GM19397 (cell line): Measurements from ENCODE around the gene COL5A1.

Experiments used
- ATAC-seq: cut with Tn5 transposase; IDR thresholded peaks from one replicate; pipeline ENCODE4 v1.9.1; 2021; ENCODE audit warnings: mild to moderate bottlenecking, moderate library complexity; ENCODE audit not compliant: unreplicated experiment

COL5A1 gene

GRCh38 chr9:134886413-134886913 lies 244.9 kb downstream of the COL5A1 start:
- ATAC-seq = no peak

GRCh38 chr9:134887219-134887618 lies 245.6 kb downstream of the COL5A1 start:
- no peak for ATAC-seq

GRCh38 chr9:134887686-134888602 lies 246.3 kb downstream of the COL5A1 start:
- ATAC-seq = no peak

GRCh38 chr9:134888603-134889190 lies 247.1 kb downstream of the COL5A1 start:
- ATAC-seq = no peak

- ATAC-seq = no peak
Measured at GRCh38 chr9:134889386-134890154, 248.0 kb downstream of the COL5A1 start.

- no peak for ATAC-seq
Measured at GRCh38 chr9:134890155-134890495, 248.5 kb downstream of the COL5A1 start.

GRCh38 chr9:134891053-134891452 lies 249.4 kb downstream of the COL5A1 start:
- ATAC-seq = no peak

- ATAC-seq = no peak
Measured at GRCh38 chr9:134891713-134892112, 250.1 kb downstream of the COL5A1 start.

GRCh38 chr9:134892221-134892620 lies 250.6 kb downstream of the COL5A1 start:
- ATAC-seq = no peak

- no peak for ATAC-seq
Measured at GRCh38 chr9:134892820-134893420, 251.3 kb downstream of the COL5A1 start.
